Effector memory CD4-positive, alpha-beta T cell (primary cell): Measurements from ENCODE around the gene LRRC10.

Experiments used
- DNase-seq, 3 donors: peaks; one replicate each; pipeline ENCODE4 v3.0.0-alpha.2; 2020
- H3K27ac ChIP-seq: 2 replicates; pipeline ENCODE4 v1.7.0; 2013; ENCODE audit warnings: mild to moderate bottlenecking, low read length, moderate library complexity; ENCODE audit not compliant: insufficient read depth, poor library complexity, severe bottlenecking
- H3K27me3 ChIP-seq: replicated peaks from 2 replicates; pipeline ENCODE4 v1.7.0; 2013; ENCODE audit warnings: mild to moderate bottlenecking, low read length; ENCODE audit not compliant: insufficient read depth, control insufficient read depth, poor library complexity, severe bottlenecking
- H3K36me3 ChIP-seq: 2 replicates; pipeline ENCODE4 v1.7.0; 2013; ENCODE audit warnings: mild to moderate bottlenecking, low read length, moderate library complexity; ENCODE audit not compliant: control insufficient read depth, insufficient read depth
- H3K4me1 ChIP-seq: 2 replicates; pipeline ENCODE4 v1.7.0; 2013; ENCODE audit warnings: low read length, mild to moderate bottlenecking; ENCODE audit not compliant: control insufficient read depth, insufficient read depth, poor library complexity, severe bottlenecking
- H3K4me3 ChIP-seq: 2 replicates; pipeline ENCODE4 v1.7.0; 2013; ENCODE audit warnings: low read length, low read depth, mild to moderate bottlenecking; ENCODE audit not compliant: insufficient read depth, poor library complexity, severe bottlenecking
- H3K9me3 ChIP-seq: 2 replicates; pipeline ENCODE4 v1.7.0; 2013; ENCODE audit warnings: mild to moderate bottlenecking, low read length, moderate library complexity; ENCODE audit not compliant: control insufficient read depth

LRRC10 gene

GRCh38 chr12:69578283-69578682 lies 32.4 kb downstream of the LRRC10 start:
- H3K27me3 ChIP-seq = no peaks in the 10 kb centered on the region
- no peak for DNase-seq
- no peaks in the 10 kb centered on the region for H3K9me3 ChIP-seq
- H3K27ac ChIP-seq = no peak overlapping the region
- peaks cover 11% of the 10 kb centered on the region for H3K36me3 ChIP-seq
- no peak overlapping the region for H3K4me3 ChIP-seq
- H3K4me1 ChIP-seq = no peaks in the 10 kb centered on the region

GRCh38 chr12:69575346-69575745 lies 35.4 kb downstream of the LRRC10 start:
- Histone ChIP-seq H3K27ac (no peak overlapping the region), H3K9me3 (no peaks in the 10 kb centered on the region), H3K27me3 (no peaks in the 10 kb centered on the region), H3K4me1 (no peaks in the 10 kb centered on the region), H3K36me3 (peaks cover 22% of the 10 kb centered on the region), H3K4me3 (no peak overlapping the region)
- no peak for DNase-seq

GRCh38 chr12:69570545-69571399 lies 39.9 kb downstream of the LRRC10 start:
- Histone ChIP-seq H3K4me3 (no peak overlapping the region), H3K36me3 (peaks cover 22% of the 10 kb centered on the region), H3K4me1 (no peaks in the 10 kb centered on the region), H3K9me3 (no peaks in the 10 kb centered on the region), H3K27me3 (no peaks in the 10 kb centered on the region), H3K27ac (peak overlapping the region; percentile 25)
- peak; percentile 25 to 46 (median 32) for DNase-seq

- Histone ChIP-seq H3K36me3 (peaks cover 19% of the 10 kb centered on the region), H3K27me3 (no peaks in the 10 kb centered on the region), H3K27ac (peak overlapping the region; percentile 25), H3K9me3 (no peaks in the 10 kb centered on the region), H3K4me1 (no peaks in the 10 kb centered on the region), H3K4me3 (no peak overlapping the region)
- DNase-seq = no peak
Measured at GRCh38 chr12:69570000-69570516, 40.6 kb downstream of the LRRC10 start.

GRCh38 chr12:69569236-69569635 lies 41.5 kb downstream of the LRRC10 start:
- H3K27ac ChIP-seq = no peak overlapping the region
- no peak overlapping the region for H3K4me3 ChIP-seq
- no peaks in the 10 kb centered on the region for H3K27me3 ChIP-seq

GRCh38 chr12:69566603-69567002 lies 44.1 kb downstream of the LRRC10 start:
- Histone ChIP-seq H3K4me1 (no peaks in the 10 kb centered on the region), H3K4me3 (no peak overlapping the region), H3K36me3 (peaks cover 4% of the 10 kb centered on the region), H3K27ac (no peak overlapping the region), H3K9me3 (no peaks in the 10 kb centered on the region), H3K27me3 (no peaks in the 10 kb centered on the region)
- DNase-seq = no peak

More at GRCh38 chr12:69569236-69569635, 41.5 kb downstream of the LRRC10 start:
- DNase-seq = no peak
- Histone ChIP-seq H3K4me1 (no peaks in the 10 kb centered on the region), H3K9me3 (no peaks in the 10 kb centered on the region), H3K36me3 (peaks cover 20% of the 10 kb centered on the region)

GRCh38 chr12:69563166-69563762 lies 47.4 kb downstream of the LRRC10 start:
- no peak for DNase-seq
- no peaks in the 10 kb centered on the region for H3K9me3 ChIP-seq
- no peaks in the 10 kb centered on the region for H3K4me1 ChIP-seq
- no peak overlapping the region for H3K27ac ChIP-seq
- peaks cover 4% of the 10 kb centered on the region for H3K36me3 ChIP-seq
- no peaks in the 10 kb centered on the region for H3K27me3 ChIP-seq
- H3K4me3 ChIP-seq = no peak overlapping the region
